NCI-H2107 (cell line): Measurements from ENCODE around the gene RBM43.
"Not testable (repeated sequence)": the region's sequence is repeated elsewhere in the genome, so short reads cannot be mapped to it uniquely, and the experiment has no call there.

Experiments used
- DNase-seq: peaks from one replicate; lab custom pipeline; 2025; lab: John Stamatoyannopoulos, UW

The RBM43 gene

GRCh38 chr2:151261231-151261976 lies at the start of gene RBM43:
RBM43 (minus strand) TSS chr2:151261863; CDS start chr2:151261727, 136 bp downstream.
- peak; percentile 33 for DNase-seq

- not testable (repeated sequence) for DNase-seq
These were observed 48.6 kb upstream of the RBM43 start for GRCh38 chr2:151310313-151310712.

GRCh38 chr2:151306621-151307020 lies 45.0 kb upstream of the RBM43 start:
- no peak for DNase-seq

- DNase-seq: no peak
These were observed 43.5 kb upstream of the RBM43 start for GRCh38 chr2:151305129-151305691.

GRCh38 chr2:151302879-151303278 lies 41.2 kb upstream of the RBM43 start:
- no peak for DNase-seq

GRCh38 chr2:151302404-151302803 lies 40.7 kb upstream of the RBM43 start:
- no peak for DNase-seq

- DNase-seq: no peak
These were observed 38.4 kb upstream of the RBM43 start for GRCh38 chr2:151299920-151300539.

GRCh38 chr2:151297882-151298281 lies 36.2 kb upstream of the RBM43 start:
- DNase-seq: no peak

GRCh38 chr2:151295926-151296325 lies 34.3 kb upstream of the RBM43 start:
- not testable (repeated sequence) for DNase-seq

GRCh38 chr2:151292546-151292945 lies 30.9 kb upstream of the RBM43 start:
- DNase-seq: no peak

GRCh38 chr2:151292141-151292540 lies 30.5 kb upstream of the RBM43 start:
- no peak for DNase-seq

- no peak for DNase-seq
These were observed 29.6 kb upstream of the RBM43 start for GRCh38 chr2:151291224-151291623.

- DNase-seq: no peak
These were observed 28.6 kb upstream of the RBM43 start for GRCh38 chr2:151289972-151290866.

- no peak for DNase-seq
These were observed 26.0 kb upstream of the RBM43 start for GRCh38 chr2:151287513-151288250.

GRCh38 chr2:151282401-151282800 lies 20.7 kb upstream of the RBM43 start:
- no peak for DNase-seq

GRCh38 chr2:151280271-151280670 lies 18.6 kb upstream of the RBM43 start:
- DNase-seq: no peak

- DNase-seq: no peak
These were observed 16.8 kb upstream of the RBM43 start for GRCh38 chr2:151278487-151278886.

GRCh38 chr2:151277067-151277466 lies 15.4 kb upstream of the RBM43 start:
- no peak for DNase-seq

GRCh38 chr2:151275291-151275690 lies 13.6 kb upstream of the RBM43 start:
- no peak for DNase-seq

- DNase-seq: no peak
These were observed 10.2 kb upstream of the RBM43 start for GRCh38 chr2:151271824-151272223.

GRCh38 chr2:151269798-151270568 lies 8.3 kb upstream of the RBM43 start:
- DNase-seq: no peak
